Esophagus squamous epithelium (tissue), 4 donors: ENCODE data around the gene MRPS34.

Experiments
- CTCF ChIP-seq, 6 experiments: fragments of 450-650 bp in 4 of 6; fragments of 200-600 bp in 2 of 6; sonication (generic) in 2 of 6; IDR thresholded peaks; one replicate each; pipeline ENCODE4 v1.5.1; 2016 to 2019; ENCODE audit warnings: antibody characterized with exemption in 6 of 6, mild to moderate bottlenecking in 4 of 6, moderate library complexity in 4 of 6
- POLR2A ChIP-seq, 4 donors: fragments of 450-650 bp; IDR thresholded peaks; one replicate each; pipeline ENCODE4 v1.6.1; 2017; ENCODE audit warnings: antibody characterized with exemption in 4 of 4, mild to moderate bottlenecking in 4 of 4, moderate library complexity in 3 of 4

GRCh38 chr16:1761751-1762150 lies 11.2 kb downstream of the MRPS34 start:
- no peak for TF ChIP-seq CTCF (IDR thresholded peaks at IDR 0.05)
- no peak for TF ChIP-seq POLR2A (IDR thresholded peaks at IDR 0.05)
